IPS-20b (cell line): Measurements from ENCODE around the gene RPS4Y1.
"Not testable (repeated sequence)": the region's sequence is repeated elsewhere in the genome, so short reads cannot be mapped to it uniquely, and the experiment has no call there.

Experiments
- H3K27ac ChIP-seq: one replicate; pipeline ENCODE4 v1.5.1; 2013; ENCODE audit warnings: low read length
- H3K27me3 ChIP-seq: 2 replicates; pipeline ENCODE4 v1.6.1; 2013; ENCODE audit warnings: mild to moderate bottlenecking, low read length, inconsistent platforms; ENCODE audit not compliant: insufficient read depth
- H3K36me3 ChIP-seq: 2 replicates; pipeline ENCODE4 v1.6.1; 2013; ENCODE audit warnings: low read depth, mild to moderate bottlenecking, inconsistent platforms, low read length, moderate library complexity; ENCODE audit not compliant: insufficient read depth
- H3K4me1 ChIP-seq: 2 replicates; pipeline ENCODE4 v1.6.1; 2013; ENCODE audit warnings: mild to moderate bottlenecking, control low read depth, inconsistent platforms, low read length, moderate library complexity; ENCODE audit not compliant: insufficient read depth
- H3K4me3 ChIP-seq: 2 replicates; pipeline ENCODE4 v1.5.1; 2013; ENCODE audit warnings: mild to moderate bottlenecking, low read length, inconsistent platforms
- H3K9ac ChIP-seq: 2 replicates; pipeline ENCODE4 v1.6.1; 2013; ENCODE audit warnings: low read depth, mild to moderate bottlenecking, inconsistent platforms, low read length, moderate library complexity
- H3K9me3 ChIP-seq: 2 replicates; pipeline ENCODE4 v1.6.1; 2013; ENCODE audit warnings: mild to moderate bottlenecking, low read depth, low read length, inconsistent platforms; ENCODE audit not compliant: insufficient read depth

The RPS4Y1 gene

DNA sequence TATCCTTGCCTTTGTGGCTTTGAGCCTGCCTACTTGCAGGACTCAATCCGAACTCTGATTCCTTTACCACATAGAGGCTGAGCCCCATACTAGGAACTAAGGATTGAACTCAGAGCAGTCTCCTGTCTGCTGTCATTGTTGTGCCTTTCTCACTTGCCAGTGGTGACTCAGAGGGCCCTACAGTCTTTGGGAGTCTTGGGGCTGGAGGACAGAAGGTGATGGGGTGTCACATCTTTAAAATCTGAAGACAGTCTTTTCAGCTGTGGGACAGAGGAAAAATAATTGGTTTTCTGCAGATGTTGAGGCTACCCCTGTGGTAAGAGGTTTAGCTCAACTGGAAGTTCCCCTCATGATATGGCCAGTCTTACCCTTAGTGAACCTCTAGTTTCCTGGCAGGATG is 8.0 kb downstream of the RPS4Y1 start:
- H3K4me1 ChIP-seq: no peaks in the 10 kb centered on the region
- H3K27me3 ChIP-seq: no peaks in the 10 kb centered on the region
- no peak overlapping the region for H3K9ac ChIP-seq
- H3K27ac ChIP-seq: no peak overlapping the region
- H3K36me3 ChIP-seq: peaks cover 97% of the 10 kb centered on the region
- H3K4me3 ChIP-seq: no peak overlapping the region
- H3K9me3 ChIP-seq: no peaks in the 10 kb centered on the region

DNA sequence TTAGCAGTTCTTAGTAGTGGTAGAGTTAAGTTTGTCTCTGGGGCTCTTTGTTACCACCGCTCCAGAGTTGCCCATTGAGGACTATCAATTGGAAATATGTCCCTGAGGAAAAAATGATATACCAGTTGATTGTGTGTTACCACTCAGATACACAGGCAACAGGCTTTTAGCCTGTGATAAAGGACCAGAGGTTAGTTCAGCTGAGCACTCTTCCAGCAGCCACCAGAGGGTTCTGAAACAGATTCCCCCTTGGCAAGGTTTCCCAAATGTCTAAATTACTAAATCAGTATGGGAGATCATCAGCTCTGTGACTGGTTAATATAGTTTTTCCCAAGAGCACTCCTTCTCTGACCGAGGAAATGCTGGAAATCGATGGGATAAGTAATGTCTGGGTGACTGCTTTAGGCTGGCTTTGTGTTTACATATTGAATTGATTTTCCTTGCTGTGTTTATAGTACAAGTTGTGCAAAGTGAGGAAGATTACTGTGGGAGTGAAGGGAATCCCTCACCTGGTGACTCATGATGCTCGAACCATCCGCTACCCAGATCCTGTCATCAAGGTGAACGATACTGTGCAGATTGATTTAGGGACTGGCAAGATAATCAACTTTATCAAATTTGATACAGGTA is 12.9 kb downstream of the RPS4Y1 start:
- Histone ChIP-seq H3K4me1 (no peaks in the 10 kb centered on the region), H3K9me3 (no peaks in the 10 kb centered on the region), H3K27ac (no peak overlapping the region), H3K9ac (no peak overlapping the region), H3K36me3 (peaks cover 97% of the 10 kb centered on the region), H3K4me3 (no peak overlapping the region), H3K27me3 (no peaks in the 10 kb centered on the region)

DNA sequence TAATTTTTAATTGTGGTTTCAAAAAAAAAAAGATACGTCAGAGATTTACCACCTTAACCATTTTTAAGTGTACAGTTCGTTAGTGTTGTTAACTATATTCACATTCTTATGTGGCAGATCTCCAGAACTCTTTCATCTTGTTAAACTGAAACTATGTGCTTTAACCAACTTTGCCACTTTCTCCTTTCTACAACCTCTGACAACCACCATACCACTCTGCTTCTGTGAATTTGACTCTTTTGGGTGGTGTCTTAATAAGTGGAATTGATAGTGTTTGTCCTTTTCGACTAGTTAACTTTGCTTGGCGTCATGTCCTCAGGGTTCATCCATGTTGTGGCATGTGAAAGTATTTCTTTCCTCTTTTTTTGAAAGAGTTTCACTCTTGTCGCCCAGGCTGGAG is 15.7 kb downstream of the RPS4Y1 start:
- no peak overlapping the region for H3K27ac ChIP-seq
- no peaks in the 10 kb centered on the region for H3K9me3 ChIP-seq
- no peak overlapping the region for H3K4me3 ChIP-seq
- no peaks in the 10 kb centered on the region for H3K4me1 ChIP-seq
- peaks cover 99% of the 10 kb centered on the region for H3K36me3 ChIP-seq
- H3K9ac ChIP-seq: no peak overlapping the region
- no peaks in the 10 kb centered on the region for H3K27me3 ChIP-seq

DNA sequence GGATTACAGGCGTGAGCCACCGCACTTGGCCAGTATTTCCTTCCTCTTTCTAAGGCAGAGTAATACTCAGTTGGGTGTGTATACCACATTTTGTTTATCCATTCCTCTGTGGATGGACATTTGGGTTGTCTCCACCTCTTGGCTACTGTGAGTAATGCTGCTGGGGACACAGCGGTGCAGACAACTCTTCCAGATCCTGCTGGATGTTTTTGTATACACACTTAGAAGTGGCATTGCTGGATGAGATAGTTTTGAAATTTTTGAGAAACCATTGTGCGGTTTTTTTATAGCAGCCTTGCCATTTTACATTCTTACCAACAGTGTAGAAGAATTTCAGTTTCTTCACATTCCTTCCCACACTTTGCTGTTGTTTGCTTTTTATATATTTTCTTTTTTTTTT is 16.3 kb downstream of the RPS4Y1 start:
- Histone ChIP-seq H3K36me3 (peaks cover 99% of the 10 kb centered on the region), H3K9me3 (no peaks in the 10 kb centered on the region), H3K27me3 (no peaks in the 10 kb centered on the region), H3K9ac (no peak overlapping the region), H3K4me3 (no peak overlapping the region), H3K27ac (no peak overlapping the region), H3K4me1 (no peaks in the 10 kb centered on the region)

DNA sequence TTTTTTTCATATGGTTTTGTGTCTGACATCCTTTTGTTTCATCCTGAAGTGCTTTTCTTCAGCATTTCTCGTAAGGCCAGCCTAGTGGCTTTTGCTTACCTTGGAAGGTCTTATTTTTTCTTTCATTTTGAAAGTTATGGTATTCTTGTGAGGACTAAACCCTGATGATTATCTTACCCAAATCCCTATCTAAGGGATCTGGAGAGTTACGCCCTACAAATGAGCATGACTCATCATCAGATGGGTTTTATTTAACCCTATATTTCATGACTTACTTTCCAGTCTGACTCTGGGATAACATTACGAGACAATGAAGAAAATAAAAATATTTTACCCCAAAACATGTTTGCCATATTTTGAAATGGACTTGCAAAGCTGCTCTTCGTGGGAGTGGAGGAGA is 18.4 kb downstream of the RPS4Y1 start:
- no peak overlapping the region for H3K27ac ChIP-seq
- no peaks in the 10 kb centered on the region for H3K4me1 ChIP-seq
- no peak overlapping the region for H3K4me3 ChIP-seq
- H3K9ac ChIP-seq: no peak overlapping the region
- H3K9me3 ChIP-seq: no peaks in the 10 kb centered on the region
- H3K27me3 ChIP-seq: no peaks in the 10 kb centered on the region
- peaks cover 99% of the 10 kb centered on the region for H3K36me3 ChIP-seq

DNA sequence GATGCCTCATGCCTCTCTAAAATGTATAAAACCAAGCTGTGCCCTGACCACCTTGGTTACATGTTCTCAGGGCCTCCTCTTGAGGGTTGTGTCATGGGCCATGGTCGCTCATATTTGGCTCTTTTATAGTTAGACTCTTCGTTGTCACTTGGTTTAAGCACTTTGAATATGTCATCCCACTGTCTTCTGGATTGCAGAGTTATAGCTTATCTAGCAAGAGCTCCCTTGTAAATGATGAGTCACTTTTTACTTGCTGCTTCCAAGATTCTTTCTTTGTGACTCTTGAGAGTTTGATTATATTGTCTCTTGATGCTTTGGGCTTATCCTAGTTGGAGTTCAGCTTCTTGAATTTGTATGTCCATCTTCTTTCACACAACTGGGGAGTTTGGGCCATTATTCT is 19.1 kb downstream of the RPS4Y1 start:
- no peak overlapping the region for H3K4me3 ChIP-seq
- H3K4me1 ChIP-seq: no peaks in the 10 kb centered on the region
- no peak overlapping the region for H3K9ac ChIP-seq
- H3K27me3 ChIP-seq: no peaks in the 10 kb centered on the region
- H3K9me3 ChIP-seq: no peaks in the 10 kb centered on the region
- H3K36me3 ChIP-seq: peaks cover 99% of the 10 kb centered on the region
- H3K27ac ChIP-seq: no peak overlapping the region

DNA sequence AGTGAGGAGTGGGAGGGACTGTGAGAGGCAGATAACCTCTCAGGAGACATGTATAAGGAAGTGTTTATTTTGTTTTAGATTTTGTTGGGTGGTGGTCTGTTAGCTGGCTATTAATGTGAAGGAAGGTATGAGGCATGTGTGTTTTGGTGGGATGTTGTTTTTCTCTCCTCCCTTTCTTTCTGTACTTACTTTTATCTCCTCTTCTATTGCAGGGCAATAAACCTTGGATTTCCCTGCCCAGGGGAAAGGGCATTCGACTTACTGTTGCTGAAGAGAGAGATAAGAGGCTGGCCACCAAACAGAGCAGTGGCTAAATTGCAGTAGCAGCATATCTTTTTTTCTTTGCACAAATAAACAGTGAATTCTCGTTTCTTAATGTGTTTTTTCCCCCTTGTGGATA is 25.2 kb downstream of the RPS4Y1 start:
- no peaks in the 10 kb centered on the region for H3K4me1 ChIP-seq
- no peak overlapping the region for H3K9ac ChIP-seq
- H3K27ac ChIP-seq: no peak overlapping the region
- no peak overlapping the region for H3K4me3 ChIP-seq
- no peaks in the 10 kb centered on the region for H3K27me3 ChIP-seq
- peaks cover 70% of the 10 kb centered on the region for H3K36me3 ChIP-seq
- no peaks in the 10 kb centered on the region for H3K9me3 ChIP-seq

DNA sequence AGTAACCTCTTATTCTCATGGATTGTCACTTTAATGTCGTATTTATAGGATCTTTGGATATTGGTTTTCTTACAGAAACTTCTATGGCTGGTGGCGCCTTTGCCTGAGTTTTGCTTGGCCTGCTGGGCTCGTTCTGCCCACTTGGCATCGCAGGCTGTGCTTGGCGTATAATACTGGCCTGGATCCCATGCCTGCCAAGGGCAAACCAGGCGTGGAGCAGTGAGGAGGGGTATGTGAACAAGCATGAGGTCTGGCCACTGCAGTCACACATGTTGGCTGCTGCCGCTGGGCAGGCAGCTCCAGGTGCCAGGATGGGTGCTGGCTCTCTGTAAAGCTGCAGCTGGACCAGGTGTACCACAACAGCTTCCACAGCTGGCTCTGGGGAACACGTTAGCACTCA is 26.1 kb downstream of the RPS4Y1 start:
- Histone ChIP-seq H3K4me3 (no peak overlapping the region), H3K9ac (no peak overlapping the region), H3K9me3 (no peaks in the 10 kb centered on the region), H3K36me3 (peaks cover 61% of the 10 kb centered on the region), H3K4me1 (no peaks in the 10 kb centered on the region), H3K27ac (no peak overlapping the region), H3K27me3 (no peaks in the 10 kb centered on the region)

DNA sequence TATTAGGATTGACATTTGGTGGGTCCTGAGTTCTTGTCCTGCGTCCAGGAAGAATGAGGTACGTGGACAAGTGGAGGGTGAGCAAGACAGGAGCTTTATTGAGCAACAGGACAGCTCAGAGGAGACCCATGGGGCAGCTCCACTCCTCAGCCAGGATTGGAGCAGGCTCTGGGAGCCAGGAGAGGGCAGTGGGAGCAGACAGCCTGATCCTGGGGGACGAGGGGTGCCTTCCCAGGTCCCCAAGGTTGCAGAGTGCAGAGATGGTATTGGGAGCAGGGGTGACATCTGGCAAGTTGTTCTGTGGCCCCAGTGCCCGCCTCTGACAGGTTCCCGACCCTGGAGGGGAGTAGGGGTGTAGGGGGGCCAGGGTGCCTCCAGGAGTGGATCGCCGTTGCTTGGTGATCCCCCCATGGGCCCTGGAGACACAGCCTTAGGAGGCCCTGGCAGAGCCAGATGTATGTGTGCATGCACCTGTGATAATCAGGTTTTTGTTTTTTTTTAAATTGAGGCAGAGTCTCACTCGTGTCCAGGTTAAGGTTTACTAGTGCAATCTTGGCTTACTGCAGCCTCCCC is 26.7 kb downstream of the RPS4Y1 start:
- peaks cover 55% of the 10 kb centered on the region for H3K36me3 ChIP-seq
- no peaks in the 10 kb centered on the region for H3K9me3 ChIP-seq
- no peak overlapping the region for H3K4me3 ChIP-seq
- no peaks in the 10 kb centered on the region for H3K4me1 ChIP-seq
- H3K27ac ChIP-seq: no peak overlapping the region
- H3K27me3 ChIP-seq: no peaks in the 10 kb centered on the region
- no peak overlapping the region for H3K9ac ChIP-seq

DNA sequence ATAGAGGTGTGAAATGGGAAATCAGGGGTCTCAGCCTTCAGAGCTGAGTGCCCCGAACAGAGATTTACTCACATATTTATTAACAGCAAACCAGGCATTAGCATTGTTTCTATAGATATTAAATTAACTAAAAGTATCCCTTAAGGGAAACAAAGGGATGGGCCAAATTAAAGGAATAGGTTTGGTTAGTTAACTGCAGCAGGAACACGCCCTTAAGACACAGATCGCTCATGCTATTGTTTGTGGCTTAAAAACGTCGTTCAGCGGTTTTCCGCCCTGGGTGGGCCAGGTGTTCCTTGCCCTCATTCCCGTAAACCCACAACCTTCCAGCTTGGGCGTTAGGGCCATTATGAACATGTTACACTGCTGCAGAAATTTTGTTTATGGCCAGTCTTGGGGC is 30.8 kb downstream of the RPS4Y1 start:
- H3K27ac ChIP-seq, H3K9me3 ChIP-seq, H3K4me1 ChIP-seq, H3K4me3 ChIP-seq, H3K9ac ChIP-seq, H3K27me3 ChIP-seq: not testable (repeated sequence)
- peaks cover 15% of the 10 kb centered on the region for H3K36me3 ChIP-seq

DNA sequence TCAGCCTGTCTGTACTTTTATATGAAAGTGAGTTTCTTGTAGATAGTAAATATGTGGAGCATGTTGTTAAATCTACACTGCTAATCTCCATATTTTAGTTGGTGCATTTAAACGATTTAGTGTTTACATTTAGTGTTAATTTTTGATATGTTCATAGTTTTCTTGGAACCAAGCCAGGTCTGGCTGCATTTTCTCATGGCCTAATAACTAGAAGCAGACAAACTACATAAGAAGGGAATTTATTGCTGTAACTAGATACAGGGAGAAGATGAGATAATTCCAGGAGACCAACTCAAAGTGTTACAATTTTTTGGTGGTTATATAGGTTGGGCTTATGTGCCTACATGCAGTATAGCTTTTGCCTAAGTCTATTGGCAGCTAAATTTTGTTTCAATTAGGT is 32.8 kb downstream of the RPS4Y1 start:
- H3K4me1 ChIP-seq: no peaks in the 10 kb centered on the region; the same call in 1 of the 2 replicates
- no peaks in the 10 kb centered on the region for H3K27me3 ChIP-seq
- H3K9ac ChIP-seq: no peak overlapping the region
- no peaks in the 10 kb centered on the region for H3K9me3 ChIP-seq
- H3K4me3 ChIP-seq: no peak overlapping the region
- no peak overlapping the region for H3K27ac ChIP-seq
- no peaks in the 10 kb centered on the region; the same call in 1 of the 2 replicates for H3K36me3 ChIP-seq

DNA sequence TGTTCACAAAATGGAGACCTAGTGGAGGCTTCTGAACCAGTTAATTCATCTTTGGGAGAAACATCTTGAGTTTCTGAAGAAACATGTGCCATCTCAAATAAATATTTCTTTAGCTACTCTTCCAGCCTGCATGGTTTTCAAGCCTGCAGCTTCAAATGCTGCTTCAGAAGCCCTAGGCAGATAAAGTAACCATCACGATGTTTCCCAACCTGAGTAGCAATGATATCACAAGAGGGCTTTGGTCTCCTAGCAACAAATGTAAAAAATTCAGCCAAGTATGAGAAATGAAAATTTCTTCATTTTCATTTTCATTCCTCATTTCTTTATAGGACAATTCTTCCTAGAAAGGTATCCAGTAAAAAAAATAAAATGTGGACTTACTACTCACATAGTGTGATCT is 42.2 kb downstream of the RPS4Y1 start:
- no peak overlapping the region for H3K27ac ChIP-seq
- H3K36me3 ChIP-seq: no peaks in the 10 kb centered on the region
- H3K4me1 ChIP-seq: peaks cover 7% of the 10 kb centered on the region; the same call in 1 of the 2 replicates
- no peaks in the 10 kb centered on the region for H3K27me3 ChIP-seq
- no peak overlapping the region for H3K4me3 ChIP-seq
- no peak overlapping the region for H3K9ac ChIP-seq
- H3K9me3 ChIP-seq: no peaks in the 10 kb centered on the region
